ENCODE measurements around the gene SLC19A2. TPM values are rescaled to one million over a fixed set of nuclear protein-coding genes. Genes with fewer than 3 reads are reported as not detected.

The SLC19A2 gene
- total and polyA plus RNA-seq, 2 of the 8 experiments (the other 6 are each of a cell fraction or from before 2014, with no cell fraction given), result 21.2 to 23.2 TPM

DNA sequence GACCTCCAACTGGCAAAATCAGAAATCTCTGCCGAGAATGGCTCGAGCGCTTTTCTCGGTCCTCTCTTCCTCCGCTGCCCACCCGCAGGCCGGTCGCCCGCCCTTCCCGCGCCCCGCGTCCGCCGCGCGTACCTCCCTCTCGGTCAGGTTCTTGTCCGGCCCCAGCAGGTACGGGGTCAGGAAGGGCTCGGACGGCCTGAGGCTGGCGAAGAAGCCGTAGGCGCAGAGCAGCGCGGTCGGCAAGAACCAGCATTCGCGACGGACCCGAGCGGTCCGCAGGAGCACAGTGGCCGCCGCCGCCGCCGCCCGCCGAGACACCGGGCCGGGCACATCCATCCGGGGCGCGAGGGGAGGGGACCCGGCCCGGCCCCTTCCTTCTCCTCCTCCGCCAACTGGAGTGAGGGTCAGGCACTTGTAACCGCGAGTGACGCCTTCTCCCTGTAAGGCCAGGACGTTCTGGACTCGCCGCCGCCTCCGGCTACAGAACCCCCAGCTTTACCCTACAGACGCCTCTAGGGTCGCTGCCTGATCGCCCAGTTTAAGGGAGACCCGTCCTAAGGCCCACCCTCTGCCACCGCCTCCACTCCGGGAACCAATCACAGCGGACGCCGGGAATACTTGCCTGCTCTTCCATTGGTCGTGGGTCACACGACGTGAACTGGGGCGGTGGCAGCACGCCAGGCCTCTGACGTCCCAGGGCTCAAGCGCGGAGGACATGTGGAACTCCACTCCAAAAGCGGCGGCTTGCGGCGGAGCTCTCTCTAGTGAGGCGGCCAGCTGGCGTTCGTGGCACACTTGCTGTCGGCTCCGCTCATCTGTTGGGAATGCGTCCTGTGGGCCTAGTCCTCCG lies at the start of gene SLC19A2 (continued):
- TF ChIP-seq RFX5 (IDR thresholded peaks at IDR 0.05; ENCODE audit: borderline replicate concordance, low read depth, low read length), result no peak
- no peak for TF ChIP-seq NRF1 (IDR thresholded peaks at IDR 0.05; ENCODE audit: low read depth, low read length)
- peak; percentile 86 for TF ChIP-seq TBP (IDR thresholded peaks at IDR 0.05; ENCODE audit: low read depth, low read length)
- TF ChIP-seq RBBP5 (IDR thresholded peaks at IDR 0.05; ENCODE audit: borderline replicate concordance, low read depth, low read length), result peak; percentile 65
- no peak for TF ChIP-seq YY1 (IDR thresholded peaks at IDR 0.05; ENCODE audit: low read depth, low read length)
- TF ChIP-seq KDM1A (IDR thresholded peaks at IDR 0.05; ENCODE audit: borderline replicate concordance, low read length), result no peak
- TF ChIP-seq RXRA (IDR thresholded peaks at IDR 0.05; ENCODE audit: insufficient read depth, low read depth, low read length), result no peak
- peak; percentile 42 to 52; a peak in 3 of 4 replicates for TF ChIP-seq RAD21 (IDR thresholded peaks at IDR 0.05 in 1 of 2, conservative IDR thresholded peaks at IDR 0.05 in 1 of 2; ENCODE audit: low read depth in 2 of 2, low read length in 2 of 2)
- TF ChIP-seq SIN3A (conservative IDR thresholded peaks at IDR 0.05 in 1 of 2, IDR thresholded peaks at IDR 0.05 in 1 of 2; ENCODE audit: low read depth in 1 of 2, low read length in 2 of 2), result peak; percentile 31 to 84; a peak in 2 of 4 replicates
- TF ChIP-seq SIX5 (IDR thresholded peaks at IDR 0.05; ENCODE audit: low read depth, low read length), result no peak
- peak; percentile 54 for TF ChIP-seq ASH2L (IDR thresholded peaks at IDR 0.05; ENCODE audit: low read length)
- 0 out of 2 replicates have a peak, but pooled peaks have one; percentile 3 for TF ChIP-seq EGR1 (IDR thresholded peaks at IDR 0.05; ENCODE audit: borderline replicate concordance, low read depth, low read length)
- TF ChIP-seq TEAD4 (IDR thresholded peaks at IDR 0.05; ENCODE audit: low read depth, low read length), result no peak
- 0 out of 2 replicates have a peak, but pooled peaks have one; percentile 12 for TF ChIP-seq USF2 (IDR thresholded peaks at IDR 0.05; ENCODE audit: low read length)
- peak; percentile 58; the same call in 1 of the 2 replicates for TF ChIP-seq CHD2 (IDR thresholded peaks at IDR 0.05; ENCODE audit: low read length)
- TF ChIP-seq CTBP2 (IDR thresholded peaks at IDR 0.05; ENCODE audit: borderline replicate concordance, insufficient read depth, insufficient read length, low read length), result peak; percentile 71
- no peak for TF ChIP-seq CBX8 (IDR thresholded peaks at IDR 0.05; ENCODE audit: borderline replicate concordance, low read depth, low read length)
- no peak for TF ChIP-seq CHD1 (IDR thresholded peaks at IDR 0.05; ENCODE audit: low read depth, low read length)
- 0 out of 3 replicates have a peak, but pooled peaks of 1 of the 2 experiments have one; percentile 42 for TF ChIP-seq EP300 (IDR thresholded peaks at IDR 0.05; ENCODE audit: borderline replicate concordance in 1 of 2, low read depth in 2 of 2, low read length in 2 of 2)
- no peak for TF ChIP-seq SP2 (IDR thresholded peaks at IDR 0.05; ENCODE audit: low read length)
- no peak; the same call in 1 of the 2 replicates for TF ChIP-seq BACH1 (IDR thresholded peaks at IDR 0.05; ENCODE audit: low read length)
- no peak for TF ChIP-seq CBX5 (IDR thresholded peaks at IDR 0.05; ENCODE audit: low read depth, low read length)

All from H1 (cell line).